H1 (cell line): ENCODE data around the gene KRTAP9-7. TPM values are rescaled to one million over a fixed set of nuclear protein-coding genes. Genes with fewer than 3 reads are reported as not detected.

Experiments used
- CTBP2 ChIP-seq: IDR thresholded peaks from 2 replicates; pipeline ENCODE4 v1.7.0; 2011; ENCODE audit warnings: borderline replicate concordance, mild to moderate bottlenecking, moderate library complexity, mixed read lengths, low read length; ENCODE audit not compliant: insufficient read depth, insufficient read length
- CTCF ChIP-seq, 3 experiments: IDR thresholded peaks; 1 replicate in 2 of 3; 2 replicates in 1 of 3; pipeline versions ENCODE4 v1.5.1 to v1.6.1; 2011; ENCODE audit warnings: low read length in 3 of 3, mild to moderate bottlenecking in 3 of 3, inconsistent platforms in 2 of 3, low read depth in 1 of 3, moderate library complexity in 1 of 3; ENCODE audit not compliant: insufficient read depth in 1 of 3; ENCODE audit errors: control extremely low read depth in 1 of 3
- HDAC6 ChIP-seq: IDR thresholded peaks from one replicate; pipeline ENCODE4 v1.7.1; 2012; ENCODE audit warnings: low read depth, mild to moderate bottlenecking, inconsistent platforms, low read length, moderate library complexity
- KDM5A ChIP-seq: fragments of 200-600 bp; IDR thresholded peaks from 2 replicates; pipeline ENCODE4 v1.7.1; 2012; ENCODE audit warnings: mild to moderate bottlenecking, low read length, inconsistent platforms, mixed read lengths
- polyA plus RNA-seq, 7 experiments: library from polyadenylated mRNA; depleted of rRNA in 3 of 7; stranded (reverse) in 5 of 7; unstranded in 2 of 7; fragments of >200 nt in 5 of 7; fragments of 200-250 nt in 2 of 7; gene quantifications; 1 replicate in 5 of 7; 2 replicates in 1 of 7; 4 replicates in 1 of 7; pipeline versions ENCODE4 v1.2.1 to v1.2.3, GENCODE V29; 2011 to 2013; ENCODE audit warnings: missing spikeins in 2 of 7, mixed read lengths in 2 of 7
- total RNA-seq: library from RNA; stranded (reverse); fragmentation: NEBNext Ultra II Directional; extraction: Animal tissue kit (Norgen Biotek cat#: 25700); gene quantifications from 2 replicates; pipeline ENCODE4 v1.2.1, GENCODE V29; 2021

KRTAP9-7 gene
- total and polyA plus RNA-seq, 2 of the 8 experiments (the other 6 are each of a cell fraction or from before 2014, with no cell fraction given), result not detected

- TF ChIP-seq CTCF (IDR thresholded peaks at IDR 0.05; ENCODE audit: control extremely low read depth in 1 of 3, insufficient read depth in 1 of 3, low read depth in 1 of 3, low read length in 3 of 3), result no peak
- TF ChIP-seq HDAC6, result no peak
- TF ChIP-seq KDM5A, result no peak
- no peak for TF ChIP-seq CTBP2
These were observed 8.5 kb downstream of the KRTAP9-7 start (continued) for GRCh38 chr17:41284043-41284442.
